GM18498 (cell line): Measurements from ENCODE around the gene CTU2.

Experiments
- ATAC-seq: cut with Tn5 transposase; IDR thresholded peaks from one replicate; pipeline ENCODE4 v1.9.1; 2021; ENCODE audit warnings: mild to moderate bottlenecking, moderate library complexity; ENCODE audit not compliant: unreplicated experiment

Gene CTU2

DNA sequence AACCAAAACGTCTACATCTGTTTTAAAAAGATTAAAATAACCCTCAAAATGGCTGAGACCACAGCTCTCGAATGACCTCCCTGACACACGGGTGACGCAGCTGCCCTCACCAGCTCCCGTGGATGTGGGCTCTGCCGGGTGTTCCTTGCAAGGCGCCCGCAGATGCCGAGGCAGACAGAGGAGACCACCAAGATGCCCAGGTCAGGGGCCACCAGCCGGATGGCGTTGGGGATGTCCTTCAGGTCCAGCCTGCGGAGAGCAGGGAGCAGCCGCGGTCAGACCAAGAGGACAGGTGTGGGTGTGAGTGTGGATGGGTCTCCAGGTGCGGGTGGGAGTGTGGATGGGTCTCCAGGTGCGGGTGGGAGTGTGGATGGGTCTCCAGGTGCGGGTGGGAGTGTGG lies 35.1 kb downstream of the CTU2 start:
- no peak for ATAC-seq

DNA sequence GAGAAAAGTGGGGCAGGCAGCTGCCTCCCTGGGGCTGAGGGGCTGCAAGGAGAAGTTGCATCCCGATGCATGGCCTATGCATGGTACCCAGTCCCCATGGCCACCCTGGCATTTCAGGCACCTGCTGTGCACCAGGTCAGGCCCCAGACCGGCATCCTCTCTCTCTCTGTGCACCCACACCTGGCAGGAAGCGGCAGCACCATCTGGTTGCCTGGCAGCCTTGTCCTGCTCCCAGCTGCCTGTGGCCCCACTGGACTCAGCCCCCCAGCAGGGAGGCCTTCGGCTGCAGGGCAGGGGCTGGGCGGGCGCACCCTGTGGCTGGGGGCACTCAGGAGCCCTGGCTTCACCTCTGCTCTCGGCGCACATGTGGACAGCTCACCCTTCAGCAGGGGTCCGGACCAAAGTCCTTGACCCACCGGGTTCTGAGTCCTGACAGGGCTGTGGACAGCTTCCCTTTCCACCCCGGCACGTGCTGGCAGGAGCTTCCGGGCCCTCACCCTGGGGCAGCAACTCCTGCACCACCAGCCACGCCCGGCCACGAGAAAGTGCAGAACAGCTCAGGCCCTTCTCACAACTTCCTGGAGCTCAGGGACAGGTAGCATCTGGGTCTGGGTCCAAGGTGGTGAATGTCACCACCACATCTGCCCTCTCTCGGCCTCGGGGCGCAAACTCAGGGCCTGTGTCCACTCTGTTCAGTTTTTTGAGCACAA lies 36.7 kb downstream of the CTU2 start:
- no peak for ATAC-seq

DNA sequence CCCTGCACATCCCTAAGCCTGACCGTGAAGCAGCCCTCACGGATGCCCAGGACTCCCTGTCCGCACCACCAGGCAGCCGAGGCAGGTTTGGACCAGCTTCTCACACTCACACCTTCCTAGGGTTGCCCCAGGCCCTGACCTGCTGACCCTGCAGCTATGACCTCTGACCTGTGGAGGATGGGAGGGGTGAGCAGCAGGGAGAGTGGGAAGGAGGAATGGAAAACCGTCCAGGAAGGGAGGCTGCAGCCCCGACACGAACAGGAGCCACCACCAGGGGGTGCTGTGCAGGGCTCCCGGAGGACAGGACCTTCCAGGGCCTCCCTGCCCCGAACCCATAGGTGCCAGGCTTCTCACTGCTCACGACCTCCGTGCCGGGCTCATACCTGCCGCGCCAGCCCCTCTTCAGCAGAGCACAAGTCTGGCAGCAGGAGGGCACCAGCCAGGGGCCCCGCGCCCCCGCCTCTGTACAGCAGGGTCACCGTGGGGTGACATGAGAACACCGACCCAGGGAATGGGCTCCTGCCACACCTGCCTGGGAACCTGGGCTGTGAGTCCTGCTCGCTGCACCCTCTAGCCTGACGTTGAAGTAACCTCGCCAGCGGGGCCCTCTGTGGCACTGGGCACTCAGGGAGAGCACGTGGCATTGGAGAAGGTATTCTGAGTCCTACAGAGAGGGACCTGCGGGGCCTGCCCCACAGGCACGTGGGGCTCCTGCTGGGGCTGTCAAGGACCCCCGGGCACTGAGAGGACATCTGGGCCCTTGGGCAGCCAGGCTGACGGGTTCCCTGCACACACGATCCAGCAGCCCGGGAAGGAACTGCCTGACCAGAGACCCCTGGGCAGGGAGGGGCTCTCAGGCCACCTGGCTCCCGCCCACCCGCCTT lies 37.6 kb downstream of the CTU2 start:
- no peak for ATAC-seq

DNA sequence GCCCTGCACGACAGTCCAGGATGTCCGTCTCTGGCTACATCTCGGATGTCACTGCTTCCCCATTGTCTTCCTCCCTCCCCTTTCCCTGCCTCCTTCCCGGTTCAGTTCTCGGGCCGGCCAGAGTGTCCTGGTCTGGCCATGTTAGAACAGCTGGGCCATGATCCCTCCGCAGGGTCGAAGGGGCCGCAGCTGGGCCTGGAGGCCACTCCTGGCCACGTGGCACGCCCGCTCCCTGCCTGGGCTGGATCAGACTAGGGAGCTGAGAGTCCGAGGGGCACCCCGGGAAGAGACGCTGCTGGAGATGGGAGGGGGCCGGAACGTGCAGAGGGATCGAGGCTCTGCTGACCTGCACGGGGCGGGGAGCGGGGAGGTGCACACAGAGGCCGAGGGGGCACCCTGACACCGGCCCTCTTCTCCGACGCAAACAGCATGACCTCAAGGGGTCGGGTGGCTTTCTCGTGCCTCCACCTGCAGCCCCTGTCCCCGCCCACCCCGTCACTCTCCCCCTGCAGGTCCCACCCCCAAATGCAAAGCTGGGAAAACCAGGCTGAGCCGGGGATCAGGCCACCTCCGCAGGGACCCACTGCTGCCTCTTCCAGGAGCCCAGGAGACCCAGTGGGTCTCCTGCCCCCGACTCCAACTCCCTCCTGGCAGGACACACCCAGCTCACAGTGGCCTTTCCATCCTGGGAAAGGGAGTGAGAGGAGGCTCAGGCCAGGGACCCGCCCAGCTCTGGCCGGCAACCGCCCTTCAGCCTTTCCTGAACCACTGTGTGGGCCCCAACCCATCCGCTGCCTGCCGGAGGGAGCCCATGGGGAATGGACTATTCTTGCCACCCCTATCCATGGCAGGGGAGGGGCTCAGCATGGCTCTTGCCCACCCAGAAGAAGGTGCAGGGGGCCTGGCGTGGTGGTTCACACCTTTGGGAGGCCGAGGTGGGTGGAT lies 38.5 kb downstream of the CTU2 start:
- no peak for ATAC-seq

DNA sequence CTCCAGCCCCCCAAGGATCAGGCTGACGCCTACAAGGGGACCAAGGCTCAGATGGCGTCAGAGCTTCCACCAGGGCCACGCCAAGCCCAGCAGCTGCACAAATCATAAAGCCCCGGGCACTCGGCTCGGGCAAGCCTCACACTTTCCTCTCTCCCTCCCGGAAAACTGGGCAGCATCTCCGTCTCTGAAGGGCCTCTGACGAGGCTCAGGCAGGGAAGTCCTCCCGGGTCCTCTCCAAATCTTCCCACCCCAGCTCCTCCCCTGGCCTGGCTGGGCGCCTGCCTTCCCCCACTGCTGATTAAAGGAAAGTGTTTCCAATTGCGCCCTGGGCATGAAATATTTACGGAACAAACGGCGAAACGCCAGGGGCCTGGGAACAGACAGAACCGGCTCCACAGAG lies 40.2 kb downstream of the CTU2 start:
- no peak for ATAC-seq

DNA sequence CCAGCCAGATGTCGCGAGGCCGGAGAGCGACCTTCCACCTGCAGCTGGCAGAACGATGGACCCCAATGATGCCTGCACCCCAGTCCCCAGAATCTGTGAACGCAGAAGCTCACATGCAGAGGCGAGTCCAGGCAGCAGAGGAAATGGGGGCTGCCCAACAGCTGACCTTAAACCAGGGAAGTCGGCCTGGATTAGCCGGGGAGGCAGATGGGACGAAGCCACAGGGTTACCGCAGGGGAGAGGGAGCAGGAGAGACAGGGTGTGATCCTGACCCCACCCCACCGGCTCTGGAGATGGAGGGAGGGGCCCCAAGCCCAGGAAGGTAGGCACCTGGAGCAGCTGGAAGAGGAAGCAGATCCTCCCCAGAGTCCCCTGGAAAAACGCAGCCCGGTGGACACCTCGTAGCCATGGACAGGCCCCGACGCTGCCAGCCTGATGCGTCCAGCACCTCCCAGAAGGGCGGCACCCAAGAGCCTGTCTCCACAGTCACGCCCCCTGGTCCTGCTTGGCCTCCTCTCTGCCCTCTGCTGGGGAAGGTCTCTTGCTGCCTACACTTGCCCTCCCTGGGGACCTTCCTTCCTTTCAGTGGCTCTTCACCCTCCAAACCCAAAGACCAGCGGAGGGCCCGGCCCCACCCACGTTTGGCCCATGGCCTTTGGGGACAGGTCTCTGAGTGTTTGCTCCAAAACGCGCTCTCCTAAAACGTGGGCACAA lies 41.4 kb downstream of the CTU2 start:
- no peak for ATAC-seq

DNA sequence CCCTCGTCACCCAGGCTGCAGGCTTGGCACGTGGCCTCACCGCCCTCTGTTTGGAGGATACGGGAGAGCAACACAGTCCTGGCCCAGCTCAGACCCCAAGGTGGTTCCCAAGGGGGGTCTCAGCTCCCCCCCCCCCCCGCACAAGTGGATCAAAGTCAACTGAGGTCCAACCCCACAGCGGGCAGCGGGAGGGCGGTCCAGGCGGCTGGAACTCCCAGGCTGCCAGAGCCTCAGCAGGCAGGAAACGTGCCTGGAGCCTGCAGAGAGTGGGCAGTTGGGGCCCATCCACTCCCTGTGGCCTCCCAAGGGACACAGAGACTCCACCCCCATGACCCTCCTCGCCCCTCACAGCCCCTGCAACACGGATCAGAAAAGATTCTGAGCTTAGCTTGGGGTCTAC lies 42.1 kb downstream of the CTU2 start:
- ATAC-seq, result no peak

DNA sequence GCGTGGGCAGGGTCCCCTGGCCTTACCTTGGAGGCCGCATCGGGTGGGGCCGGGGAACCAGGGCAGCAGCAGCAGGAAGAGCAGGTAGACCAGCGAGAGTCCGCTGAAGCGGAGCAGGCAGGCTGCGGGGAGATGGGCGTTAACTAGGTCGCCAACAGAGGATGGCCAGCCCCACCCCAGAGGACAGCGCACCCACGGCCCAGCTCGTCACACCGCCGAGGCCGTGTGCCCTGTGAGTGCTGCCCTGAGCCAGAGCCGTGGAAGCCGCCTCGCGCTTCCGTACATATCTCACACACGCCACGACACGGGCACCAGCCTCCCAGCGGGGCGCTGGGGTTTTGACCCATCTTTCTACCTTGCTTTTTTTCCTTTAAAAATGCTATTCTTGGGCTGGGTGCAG lies 43.1 kb downstream of the CTU2 start:
- no peak for ATAC-seq

DNA sequence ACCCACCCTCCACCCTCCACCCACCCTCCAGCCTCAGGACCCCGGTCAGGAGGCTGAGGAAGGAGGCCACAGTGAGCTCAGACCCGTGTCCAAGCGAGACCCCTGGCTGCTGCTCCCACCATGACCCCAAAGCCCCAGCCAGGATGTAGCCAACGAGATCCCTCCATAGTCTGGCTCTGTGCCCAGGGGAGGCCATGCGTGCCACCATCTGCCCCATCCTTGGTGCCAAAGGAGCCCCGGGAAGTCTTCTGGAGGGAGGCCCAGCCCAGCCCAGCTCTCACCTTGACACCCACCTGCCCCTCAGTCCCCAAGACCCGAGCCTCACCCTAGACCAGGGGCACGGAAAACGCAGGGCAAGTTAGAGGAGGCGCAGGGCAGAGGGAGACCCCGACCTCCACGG lies 44.6 kb downstream of the CTU2 start:
- no peak for ATAC-seq

DNA sequence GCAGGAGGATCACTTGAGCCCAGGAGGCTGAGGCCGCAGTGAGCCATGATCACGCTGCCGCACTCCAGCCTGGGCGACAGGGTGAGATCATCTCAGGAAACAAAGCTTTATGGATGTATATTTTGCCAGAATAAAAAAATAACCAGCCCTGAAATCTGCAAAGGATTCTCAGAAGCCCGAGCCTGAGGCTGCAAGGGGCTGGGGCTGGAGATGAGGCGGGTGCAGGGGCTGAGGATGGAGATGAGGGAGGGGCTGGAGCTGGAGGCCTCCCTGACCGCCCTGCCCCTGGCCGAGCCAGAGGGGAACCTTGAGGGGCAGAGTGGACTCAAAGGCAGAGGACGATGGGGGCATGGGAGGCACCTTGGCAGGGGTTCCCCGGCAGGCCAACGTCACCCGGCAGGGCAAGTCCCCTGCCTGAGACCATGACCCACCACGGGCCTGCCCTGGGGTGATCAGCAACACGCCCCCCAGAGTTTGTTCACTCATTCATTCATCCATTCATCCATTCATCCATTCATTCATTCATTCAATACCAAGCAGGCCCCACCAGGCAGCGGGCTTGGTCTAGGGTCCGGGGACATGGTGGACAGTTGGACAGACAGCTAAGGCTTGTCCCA lies 46.2 kb downstream of the CTU2 start:
- ATAC-seq, result no peak

DNA sequence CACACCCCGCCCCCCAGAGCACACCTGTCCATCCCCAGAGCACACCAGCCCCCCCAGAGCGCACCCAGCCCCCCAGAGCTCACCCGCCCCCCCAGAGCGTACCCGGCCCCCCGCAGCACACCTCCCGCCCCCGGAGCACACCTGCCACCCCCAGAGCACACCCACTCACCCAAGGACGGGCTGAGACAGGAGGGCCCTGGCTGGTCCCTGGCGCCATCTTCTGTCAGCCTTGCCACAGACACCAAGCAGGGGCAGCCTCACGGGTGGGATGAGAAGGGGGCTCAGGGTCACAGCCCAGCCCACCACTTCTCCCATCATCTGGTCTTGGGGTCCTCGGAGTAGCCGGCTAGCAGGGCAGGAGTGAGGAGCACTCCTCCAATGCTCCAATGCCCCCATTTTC lies 46.9 kb downstream of the CTU2 start:
- ATAC-seq, result no peak

DNA sequence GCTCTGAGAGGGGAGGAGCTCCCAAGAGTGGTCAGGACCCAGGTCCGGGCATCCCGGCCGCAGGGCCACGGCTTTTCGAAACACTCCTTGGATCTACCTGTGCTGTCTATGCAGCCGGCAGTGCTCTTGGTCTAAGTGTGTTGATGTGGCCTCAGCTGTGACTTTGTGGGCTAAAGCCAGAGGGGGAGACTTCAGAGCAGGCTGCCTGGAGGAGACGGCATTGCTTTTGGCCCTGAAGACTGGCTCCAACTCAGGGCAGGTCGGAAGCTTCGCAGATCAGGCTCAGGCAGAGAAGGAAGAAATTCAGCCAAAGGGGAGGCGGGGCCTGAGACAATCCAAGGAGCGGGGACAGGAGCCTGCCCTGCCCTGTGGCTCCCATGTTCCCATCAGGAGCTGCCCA lies 47.3 kb downstream of the CTU2 start:
- no peak for ATAC-seq

DNA sequence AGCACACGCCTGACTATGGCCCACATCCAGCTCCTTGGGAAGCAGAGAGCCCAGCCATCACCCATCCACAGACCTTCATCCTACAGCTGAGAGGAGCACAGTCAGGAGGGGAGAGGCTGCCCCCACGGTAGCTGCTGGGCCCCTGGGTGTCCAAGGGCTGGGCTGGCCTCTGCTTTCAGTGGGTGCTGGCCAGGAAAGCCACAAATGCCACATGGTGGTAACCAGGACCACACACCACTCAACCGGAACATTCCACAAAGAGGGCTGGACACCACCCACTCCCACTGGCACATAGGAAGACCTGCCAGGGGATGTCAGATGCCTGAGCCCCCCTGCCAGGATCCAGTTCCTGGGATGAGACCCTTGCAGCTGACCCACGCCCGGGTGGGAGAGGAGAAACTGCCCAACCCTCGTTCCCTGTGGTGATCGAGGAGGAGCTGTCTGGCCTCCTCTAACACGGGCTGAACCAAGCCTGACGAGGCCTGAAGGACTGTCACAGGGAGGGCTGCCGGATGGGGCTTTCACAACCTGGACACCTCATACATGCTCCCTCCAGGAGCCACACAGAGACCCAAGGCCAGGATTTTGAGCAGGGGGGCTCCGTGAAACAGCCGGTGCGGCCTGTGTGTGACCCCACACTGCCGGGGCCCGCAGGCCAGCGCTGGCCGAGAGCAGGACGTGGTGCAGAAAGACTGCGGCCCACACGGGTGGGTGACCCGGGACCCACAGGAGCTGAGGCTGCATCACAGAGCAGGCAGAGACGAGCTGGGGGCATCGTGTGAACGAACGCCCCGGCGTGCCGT lies 48.0 kb downstream of the CTU2 start:
- no peak for ATAC-seq

DNA sequence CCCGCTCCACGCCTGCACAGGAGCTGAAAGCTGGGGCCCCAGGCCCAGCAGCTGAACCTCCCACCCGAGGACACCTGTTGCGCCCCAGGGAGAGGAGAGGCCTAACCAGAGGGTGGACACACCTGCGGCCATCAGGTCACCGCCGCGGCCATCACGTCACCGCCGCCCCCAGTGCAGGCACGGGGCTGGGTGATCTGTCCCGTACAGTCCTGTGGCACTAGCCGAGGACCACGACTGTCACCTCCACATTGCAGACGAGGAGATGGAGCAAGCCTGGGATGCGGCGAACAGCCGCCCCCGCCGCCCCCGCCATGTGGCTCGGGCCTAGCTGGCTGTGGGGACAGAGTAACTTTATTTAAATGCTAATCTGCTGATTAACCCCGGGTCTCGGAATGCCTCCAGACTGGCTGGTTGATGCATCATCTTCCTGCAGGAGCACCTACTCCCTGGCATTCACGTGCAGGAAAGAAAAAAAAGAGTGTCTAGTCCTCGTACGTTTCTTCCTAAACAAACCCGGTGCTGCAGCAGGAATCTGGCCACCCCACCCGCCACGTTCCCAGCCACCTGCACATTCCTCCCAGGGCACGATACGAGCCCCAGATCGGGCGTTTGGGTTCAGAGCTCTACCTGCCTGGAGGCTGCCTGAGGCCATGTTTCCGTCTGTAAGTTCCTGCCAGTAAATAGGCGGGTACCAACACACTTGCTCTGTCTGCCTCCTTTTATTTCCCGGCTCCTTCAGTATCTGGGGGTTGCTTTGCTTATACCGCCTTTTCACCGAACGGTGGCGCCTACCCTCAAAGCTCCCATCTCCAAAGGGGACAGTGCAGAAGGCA lies 48.8 kb downstream of the CTU2 start:
- no peak for ATAC-seq

DNA sequence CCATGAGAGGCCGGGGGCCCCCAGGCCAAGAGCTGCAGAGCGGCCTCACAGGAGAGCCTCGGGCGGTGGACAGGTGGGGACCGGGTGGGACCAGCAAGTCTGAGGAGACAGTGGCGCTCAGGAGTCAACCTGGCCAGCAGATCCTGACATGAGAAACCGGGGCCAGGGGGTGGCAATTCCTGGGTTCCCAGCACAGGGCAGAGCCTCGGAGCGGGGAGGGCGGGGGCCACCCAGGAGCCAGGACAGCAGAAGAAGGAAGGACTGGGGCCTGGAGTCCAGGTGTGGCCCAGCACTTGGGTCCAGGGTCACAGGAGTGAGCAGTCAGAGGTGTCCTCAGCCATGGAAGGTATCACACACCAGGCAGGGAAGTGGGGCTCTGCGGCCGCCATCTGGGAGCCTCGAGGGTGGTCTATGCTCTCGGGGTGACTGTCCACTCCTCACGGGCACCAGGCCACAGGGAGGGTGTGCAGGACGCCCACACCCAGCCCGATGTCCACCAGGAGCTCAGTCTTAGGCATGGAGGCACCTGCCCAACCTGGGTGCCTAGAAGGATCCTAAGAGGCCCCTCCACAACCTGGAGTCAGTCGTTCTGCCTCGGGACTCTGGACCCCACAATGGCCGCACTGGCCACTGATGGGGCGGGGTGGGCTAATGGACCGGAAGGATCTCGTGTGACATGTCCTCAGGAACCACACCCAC lies 49.6 kb downstream of the CTU2 start:
- ATAC-seq, result no peak

DNA sequence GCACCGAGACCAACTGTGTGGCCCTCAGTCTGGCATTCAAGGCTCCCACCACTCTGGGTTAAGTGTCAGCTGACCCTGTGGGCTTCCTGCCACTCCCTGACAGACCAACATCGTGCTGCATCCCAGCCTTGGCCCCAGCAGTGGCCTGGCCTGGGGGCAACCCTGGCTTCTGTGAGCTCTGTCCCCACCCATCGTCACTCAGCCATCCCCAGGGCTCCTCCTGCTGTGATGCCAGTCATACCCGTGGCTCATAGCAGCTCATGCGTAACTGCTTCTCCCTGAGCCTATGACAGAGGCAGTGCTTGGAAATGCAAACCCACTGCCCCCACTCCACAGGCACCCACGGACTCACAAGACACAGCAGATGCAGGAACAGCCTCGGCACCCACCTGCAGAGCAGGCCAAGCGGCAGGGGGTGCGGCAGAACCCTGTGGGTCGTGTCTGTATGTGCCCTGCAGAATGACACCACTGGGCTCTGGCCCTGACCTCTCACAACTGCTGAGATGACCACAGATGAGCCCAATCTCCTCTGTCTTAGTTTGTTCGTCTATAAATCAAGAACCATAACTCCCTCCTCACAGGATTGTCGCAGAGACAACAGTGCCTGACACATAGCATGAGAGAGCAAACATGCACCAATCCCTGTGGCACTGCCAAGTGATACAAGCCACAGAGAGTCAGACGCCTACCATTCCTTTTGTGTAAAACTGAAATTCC lies 52.1 kb downstream of the CTU2 start:
- no peak for ATAC-seq

DNA sequence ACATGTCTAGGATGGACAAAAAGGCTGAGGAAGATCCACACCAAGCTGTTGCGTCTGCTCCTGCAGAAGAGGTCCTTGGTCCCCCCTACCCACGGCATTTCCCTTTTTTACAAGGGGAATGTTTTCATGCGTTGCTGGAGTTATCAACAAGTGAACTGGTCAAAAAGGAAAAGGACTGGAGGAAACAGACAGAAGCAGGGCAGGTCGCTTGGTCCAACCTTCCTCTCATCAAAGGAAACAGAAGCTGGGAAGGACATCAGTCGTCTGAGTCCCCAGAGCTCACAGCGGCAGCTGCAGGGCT lies 52.6 kb downstream of the CTU2 start:
- ATAC-seq, result no peak
